ENCODE results near the gene F3. TPM values are rescaled to one million over a fixed set of nuclear protein-coding genes. Genes with fewer than 3 reads are reported as not detected.

Gene F3
- polyA plus RNA-seq, 3 donors from 2014 or later, result not detected

GRCh38 chr1:94528826-94529225 lies 12.7 kb downstream of the F3 start:
- Mint-ChIP-seq H3K9me3 (no peaks in the 10 kb centered on the region), H3K4me3 (no peak overlapping the region), H3K27ac (no peak overlapping the region), H3K4me1 (no peaks in the 10 kb centered on the region), H3K36me3 (no peaks in the 10 kb centered on the region), H3K27me3 (ENCODE audit: low read depth in 3 of 3) (peaks cover 4 to 9% (median 7%) of the 10 kb centered on the region in 3 donors)
- DNase-seq, result no peak

GRCh38 chr1:94528299-94528698 lies 13.3 kb downstream of the F3 start:
- peaks cover 4 to 9% (median 7%) of the 10 kb centered on the region in 3 donors for H3K27me3 Mint-ChIP-seq (ENCODE audit: low read depth in 3 of 3)
- no peak overlapping the region for H3K27ac Mint-ChIP-seq
- no peak for DNase-seq
- no peaks in the 10 kb centered on the region for H3K9me3 Mint-ChIP-seq
- no peak overlapping the region for H3K4me3 Mint-ChIP-seq
- H3K4me1 Mint-ChIP-seq, result no peaks in the 10 kb centered on the region
- H3K36me3 Mint-ChIP-seq, result no peaks in the 10 kb centered on the region

GRCh38 chr1:94527447-94528031 lies 14.0 kb downstream of the F3 start:
- Mint-ChIP-seq H3K4me3 (no peak overlapping the region), H3K36me3 (no peaks in the 10 kb centered on the region), H3K4me1 (no peaks in the 10 kb centered on the region), H3K9me3 (no peaks in the 10 kb centered on the region), H3K27ac (no peak overlapping the region), H3K27me3 (ENCODE audit: low read depth in 3 of 3) (peaks cover 4 to 9% (median 7%) of the 10 kb centered on the region in 3 donors)
- DNase-seq, result no peak

DNA sequence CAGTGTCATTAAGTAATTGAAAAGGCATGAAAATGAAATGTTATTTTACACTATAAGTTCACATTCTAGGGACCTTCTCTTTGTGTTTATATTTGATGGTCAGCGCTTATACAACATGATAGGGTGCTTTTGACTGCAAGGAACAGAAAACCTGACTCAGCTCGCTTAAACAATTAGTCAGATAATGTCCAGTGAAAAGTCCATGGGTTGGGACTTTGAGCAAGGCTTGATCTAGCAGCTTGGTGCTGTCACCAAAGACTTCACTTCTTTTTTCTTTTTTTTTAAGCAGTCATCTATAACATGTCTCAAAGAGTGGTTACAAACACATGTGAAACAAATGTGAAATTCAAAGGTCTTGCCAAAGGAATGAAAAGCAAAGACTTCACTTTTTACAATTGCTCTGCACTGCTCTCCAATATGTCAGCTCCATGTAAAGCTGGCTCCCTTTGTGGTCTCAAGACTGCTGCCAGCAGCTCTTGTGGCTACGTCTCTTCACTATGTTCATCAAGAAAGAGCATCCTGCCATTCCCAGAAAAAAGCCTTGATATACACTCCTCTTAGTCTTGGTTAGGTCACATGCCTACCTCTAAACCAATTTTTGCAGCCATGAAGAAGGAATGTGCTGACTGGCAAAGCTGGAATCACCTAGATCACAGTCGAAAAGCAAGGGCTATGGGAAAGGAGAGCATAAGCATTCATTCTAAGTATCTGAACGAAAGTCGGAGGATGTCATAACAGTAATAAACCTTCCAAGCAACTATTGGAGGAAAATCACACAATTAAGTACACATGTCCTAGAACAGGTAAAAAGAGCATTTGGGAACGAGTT lies 15.2 kb downstream of the F3 start:
- no peaks in the 10 kb centered on the region for H3K4me1 Mint-ChIP-seq
- no peaks in the 10 kb centered on the region for H3K9me3 Mint-ChIP-seq
- no peak overlapping the region for H3K27ac Mint-ChIP-seq
- no peak for DNase-seq
- H3K36me3 Mint-ChIP-seq, result no peaks in the 10 kb centered on the region
- peaks cover 4 to 9% (median 7%) of the 10 kb centered on the region in 3 donors for H3K27me3 Mint-ChIP-seq (ENCODE audit: low read depth in 3 of 3)
- H3K4me3 Mint-ChIP-seq, result no peak overlapping the region

- Mint-ChIP-seq H3K9me3 (no peaks in the 10 kb centered on the region), H3K4me1 (no peaks in the 10 kb centered on the region), H3K36me3 (peaks cover 0 to 7% (median 4%) of the 10 kb centered on the region in 3 donors), H3K27ac (no peak overlapping the region), H3K4me3 (no peak overlapping the region), H3K27me3 (ENCODE audit: low read depth in 3 of 3) (peaks cover 4 to 9% (median 6%) of the 10 kb centered on the region in 3 donors)
- DNase-seq, result no peak
Observed at GRCh38 chr1:94524531-94524930, 17.0 kb downstream of the F3 start.

GRCh38 chr1:94522304-94522703 lies 19.3 kb downstream of the F3 start:
- peaks cover 9 to 20% (median 11%) of the 10 kb centered on the region in 3 donors for H3K36me3 Mint-ChIP-seq
- no peak overlapping the region for H3K27ac Mint-ChIP-seq
- peaks cover 4 to 9% (median 6%) of the 10 kb centered on the region in 3 donors for H3K27me3 Mint-ChIP-seq (ENCODE audit: low read depth in 3 of 3)
- no peaks in the 10 kb centered on the region for H3K4me1 Mint-ChIP-seq
- H3K4me3 Mint-ChIP-seq, result no peak overlapping the region
- no peaks in the 10 kb centered on the region for H3K9me3 Mint-ChIP-seq
- peak in 1 of 3 donors; percentile 4 for DNase-seq

DNA sequence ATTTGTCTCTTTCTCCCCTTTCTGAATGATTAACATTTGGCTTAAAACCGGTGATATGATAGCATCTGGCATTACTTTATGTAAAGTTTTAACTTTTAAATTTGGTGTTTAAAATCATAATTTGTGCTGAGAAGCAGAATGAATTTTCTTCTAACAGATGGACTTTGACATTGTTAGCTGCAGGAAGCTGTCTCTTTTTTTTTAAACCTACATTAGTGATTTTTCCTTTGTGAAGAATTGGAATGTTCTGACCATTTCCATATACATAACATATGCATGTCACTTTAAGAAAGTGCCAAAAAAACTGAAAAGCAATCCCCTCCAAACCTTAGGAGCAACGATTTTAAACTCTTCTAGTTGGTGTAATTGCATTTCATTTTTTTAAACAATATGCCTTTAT lies 22.2 kb downstream of the F3 start:
- Mint-ChIP-seq H3K4me3 (no peak overlapping the region), H3K36me3 (peaks cover 12 to 25% (median 15%) of the 10 kb centered on the region in 3 donors), H3K27ac (no peak overlapping the region), H3K9me3 (no peaks in the 10 kb centered on the region), H3K4me1 (no peaks in the 10 kb centered on the region), H3K27me3 (ENCODE audit: low read depth in 3 of 3) (peaks cover 0 to 2% (median 0%) of the 10 kb centered on the region in 3 donors)
- no peak for DNase-seq

DNA sequence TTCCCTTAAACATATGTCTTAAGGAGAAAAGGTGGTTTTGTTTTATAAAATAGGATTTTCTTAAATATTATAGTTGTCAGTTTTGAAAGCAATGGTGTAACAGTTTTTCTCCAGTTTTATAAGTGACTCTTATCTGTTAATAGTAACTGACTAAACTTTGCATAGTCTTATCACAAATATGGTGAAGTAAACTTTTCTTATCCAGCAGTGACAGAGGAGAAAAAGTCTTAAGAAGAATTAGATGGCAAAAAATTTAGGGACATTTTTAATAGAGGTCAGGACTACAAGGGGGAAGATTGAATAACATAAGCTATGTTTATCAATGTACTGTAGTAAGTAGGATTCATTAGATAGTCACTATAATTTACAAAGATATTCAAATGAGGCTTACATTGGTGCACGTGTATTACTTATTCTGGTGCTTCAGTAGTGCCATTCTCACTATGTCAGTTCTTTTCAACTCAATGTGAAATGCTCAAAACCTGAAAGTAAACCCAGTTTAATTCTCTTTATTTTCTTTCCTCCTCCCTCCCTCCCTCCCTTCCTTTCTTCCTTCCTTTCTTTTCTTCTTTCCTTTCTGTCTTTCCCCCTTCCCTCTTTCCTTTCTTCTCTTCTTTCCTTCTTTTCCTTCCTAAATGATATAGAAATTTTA lies 26.1 kb downstream of the F3 start:
- no peaks in the 10 kb centered on the region for H3K4me1 Mint-ChIP-seq
- H3K4me3 Mint-ChIP-seq, result no peak overlapping the region
- H3K36me3 Mint-ChIP-seq, result peaks cover 15 to 28% (median 15%) of the 10 kb centered on the region in 3 donors
- no peaks in the 10 kb centered on the region for H3K9me3 Mint-ChIP-seq
- no peaks in the 10 kb centered on the region for H3K27me3 Mint-ChIP-seq (ENCODE audit: low read depth in 3 of 3)
- no peak overlapping the region for H3K27ac Mint-ChIP-seq
- DNase-seq, result no peak

DNA sequence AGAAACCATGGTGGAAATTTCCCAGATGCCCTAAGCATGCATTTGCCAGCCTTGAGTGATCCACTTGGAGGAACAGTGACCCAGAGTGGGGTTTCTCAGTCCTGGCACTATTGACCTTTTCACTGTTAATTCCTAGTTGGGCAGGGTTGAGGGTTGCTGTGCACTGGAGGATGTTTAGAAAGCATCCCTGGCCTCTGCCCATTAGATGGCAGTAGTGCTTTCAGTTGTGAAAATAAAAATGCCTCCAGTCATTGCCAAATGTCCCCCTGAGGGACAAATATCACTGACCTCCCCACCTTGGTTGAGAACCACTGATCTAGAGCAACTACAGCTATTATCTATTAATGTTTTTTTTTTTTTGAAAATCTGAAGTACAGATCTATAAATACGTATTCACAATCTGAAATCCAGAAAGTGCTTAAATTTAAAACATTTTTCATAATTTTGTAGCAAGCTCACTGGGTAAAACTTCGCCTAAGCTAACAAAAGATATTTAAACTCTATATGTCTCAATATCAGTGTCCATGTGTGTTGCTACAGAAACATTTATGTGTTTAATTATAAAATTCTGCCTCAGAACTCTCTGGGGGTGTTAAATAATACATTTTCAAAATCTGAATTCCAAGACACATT lies 27.3 kb downstream of the F3 start:
- Mint-ChIP-seq H3K9me3 (no peaks in the 10 kb centered on the region), H3K27ac (no peak overlapping the region), H3K4me3 (no peak overlapping the region), H3K4me1 (no peaks in the 10 kb centered on the region), H3K27me3 (ENCODE audit: low read depth in 3 of 3) (no peaks in the 10 kb centered on the region), H3K36me3 (peaks cover 13 to 26% (median 21%) of the 10 kb centered on the region in 3 donors)
- DNase-seq, result peak in 2 of 3 donors; percentile 3 to 7

- Mint-ChIP-seq H3K27ac (no peak overlapping the region), H3K9me3 (no peaks in the 10 kb centered on the region), H3K27me3 (ENCODE audit: low read depth in 3 of 3) (no peaks in the 10 kb centered on the region), H3K4me3 (no peak overlapping the region), H3K4me1 (no peaks in the 10 kb centered on the region), H3K36me3 (peaks cover 13 to 21% (median 20%) of the 10 kb centered on the region in 3 donors)
- no peak for DNase-seq
Observed at GRCh38 chr1:94512816-94513215, 28.7 kb downstream of the F3 start.

GRCh38 chr1:94504601-94505000 lies 37.0 kb downstream of the F3 start:
- Mint-ChIP-seq H3K27me3 (ENCODE audit: low read depth in 3 of 3) (peaks cover 0 to 3% (median 0%) of the 10 kb centered on the region in 3 donors), H3K27ac (peak overlapping the region in 2 of 6 donors; percentile 4 to 13), H3K36me3 (peaks cover 34 to 57% (median 34%) of the 10 kb centered on the region in 3 donors), H3K4me3 (no peak overlapping the region), H3K9me3 (no peaks in the 10 kb centered on the region), H3K4me1 (peaks cover 4 to 7% of the 10 kb centered on the region in 2 donors)
- DNase-seq, result no peak

DNA sequence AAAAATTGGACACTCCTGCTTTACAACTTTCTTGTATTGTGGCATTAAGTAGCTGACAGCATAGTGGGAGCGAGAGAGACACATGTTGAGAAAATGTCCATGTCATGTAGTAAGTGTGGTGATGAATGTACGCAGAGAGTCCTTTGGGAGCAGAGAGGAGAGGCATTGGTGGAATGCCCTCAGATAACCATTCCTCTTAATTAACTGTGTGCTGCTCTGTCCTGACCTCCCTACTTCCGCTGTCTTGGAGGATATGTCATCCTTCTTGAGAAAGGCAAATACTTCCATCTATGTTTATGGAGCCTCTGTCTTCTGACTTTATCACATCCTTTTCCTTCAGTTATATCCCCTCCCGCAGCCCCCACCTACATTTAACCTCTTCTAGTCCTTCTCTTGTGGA lies 38.4 kb downstream of the F3 start:
- Mint-ChIP-seq H3K4me1 (peaks cover 4 to 7% of the 10 kb centered on the region in 2 donors), H3K27me3 (ENCODE audit: low read depth in 3 of 3) (peaks cover 0 to 3% (median 0%) of the 10 kb centered on the region in 3 donors), H3K4me3 (no peak overlapping the region), H3K36me3 (peaks cover 34 to 63% (median 45%) of the 10 kb centered on the region in 3 donors), H3K9me3 (no peaks in the 10 kb centered on the region), H3K27ac (no peak overlapping the region)
- DNase-seq, result no peak

DNA sequence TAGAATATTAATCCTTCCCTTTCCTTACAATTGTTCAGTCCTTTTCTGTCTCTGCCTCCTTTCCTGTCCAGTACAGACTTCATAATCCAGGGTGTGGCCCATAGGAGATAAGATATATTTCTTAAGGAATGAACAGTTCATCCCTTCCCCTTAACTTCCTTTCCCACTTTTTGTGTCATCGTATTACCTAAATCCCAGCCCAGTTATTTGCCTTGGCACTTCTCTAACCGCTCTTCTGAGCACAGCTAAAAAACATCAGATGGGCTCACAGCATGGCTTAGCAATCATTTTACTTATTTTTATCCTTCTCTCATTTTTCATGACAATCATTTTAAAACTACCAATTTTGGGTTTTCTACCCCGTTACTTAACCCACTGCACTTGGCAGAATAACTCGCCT lies 39.6 kb downstream of the F3 start:
- no peak for DNase-seq
- Mint-ChIP-seq H3K27ac (peak overlapping the region in 2 of 6 donors; percentile 12 to 30), H3K4me1 (peaks cover 4 to 7% of the 10 kb centered on the region in 2 donors), H3K9me3 (no peaks in the 10 kb centered on the region), H3K27me3 (ENCODE audit: low read depth in 3 of 3) (peaks cover 0 to 3% (median 0%) of the 10 kb centered on the region in 3 donors), H3K4me3 (no peak overlapping the region), H3K36me3 (peaks cover 34 to 62% (median 45%) of the 10 kb centered on the region in 3 donors)

All from immature natural killer cell (primary cell).